Daoy (cell line): Measurements from ENCODE around the gene DDR1. TPM values are rescaled to one million over a fixed set of nuclear protein-coding genes. Genes with fewer than 3 reads are reported as not detected.
"Not testable (repeated sequence)": the region's sequence is repeated elsewhere in the genome, so short reads cannot be mapped to it uniquely, and the experiment has no call there.

Experiments
- DNase-seq: peaks from one replicate; pipeline ENCODE4 v3.0.0-alpha.2; 2015; ENCODE audit warnings: low read depth
- total RNA-seq: library from RNA; depleted of rRNA; stranded (reverse); fragments of >200 nt; shearing (Covaris generic); gene quantifications from 2 replicates; pipeline ENCODE4 v1.2.3, GENCODE V29; 2014; rRNA removed

The DDR1 gene
- 12.7 and 25.0 TPM in 2 replicates for total RNA-seq

DNA sequence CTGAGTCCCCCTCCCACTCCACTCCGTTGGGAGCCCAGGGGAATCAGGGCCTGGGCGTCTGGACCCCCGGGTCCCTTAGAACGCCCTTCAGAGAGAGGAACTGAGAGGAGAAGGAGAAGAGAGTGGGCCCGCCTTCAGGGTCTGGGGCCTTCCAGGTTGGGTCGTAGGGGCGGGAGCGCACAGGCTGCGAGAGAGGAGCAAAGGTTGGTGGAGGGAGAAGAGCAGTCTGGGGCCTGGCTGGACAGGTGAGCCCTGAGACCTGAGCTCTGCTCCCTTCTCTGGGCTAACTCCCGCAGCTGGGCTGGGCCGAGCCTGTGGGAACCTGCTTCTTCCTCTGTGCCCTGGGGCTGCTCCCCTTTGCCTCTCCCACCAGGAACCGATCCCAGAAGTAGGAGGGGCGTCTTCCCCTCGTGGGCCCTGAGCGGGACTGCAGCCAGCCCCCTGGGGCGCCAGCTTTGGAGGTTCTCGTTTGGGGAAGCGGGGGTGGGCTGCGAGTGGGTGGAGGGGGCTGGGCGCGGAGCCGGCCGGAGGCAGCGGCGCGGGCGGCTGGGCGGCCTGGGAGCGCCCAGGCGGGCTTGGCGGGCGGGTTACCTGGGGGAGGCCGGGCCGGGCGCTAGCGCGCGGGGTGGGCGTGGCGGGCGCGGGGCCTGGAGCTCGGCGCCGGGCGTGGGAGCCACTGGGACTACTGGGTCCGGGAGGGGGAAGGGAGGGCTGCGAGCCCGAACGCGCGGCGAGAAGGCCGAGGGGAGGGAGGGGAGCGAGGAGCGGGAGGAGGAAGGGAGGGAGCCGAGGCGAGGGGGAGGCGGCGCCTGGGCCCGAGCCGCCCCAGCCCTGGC is at the start of gene DDR1:
Gene DDR1 (plus strand): TSS at position 835 of the 836 bp plus-strand sequence. CDS start 4,211 bp downstream, outside the sequence.
- DNase-seq = peak; percentile 70

DNA sequence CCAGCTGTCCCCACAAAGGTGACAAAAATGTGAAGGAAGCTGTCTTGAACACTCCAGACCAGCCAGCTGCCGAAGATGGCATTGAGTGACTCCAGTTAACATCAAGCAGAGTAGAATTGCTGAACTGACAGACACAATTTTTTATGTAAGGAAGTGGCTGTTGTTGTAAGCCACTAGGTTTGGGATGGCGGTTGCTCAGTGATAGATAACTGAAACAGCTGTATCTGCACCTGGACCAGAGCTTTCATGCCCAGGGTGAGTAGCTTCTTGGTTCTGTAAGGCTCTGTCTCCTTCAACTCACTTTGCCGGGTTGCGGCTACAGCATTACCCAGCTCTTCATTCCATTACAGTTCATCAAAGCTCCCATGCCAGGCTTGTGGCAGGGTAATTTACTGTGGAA is 49.7 kb upstream of the DDR1 start:
- DNase-seq = no peak

DNA sequence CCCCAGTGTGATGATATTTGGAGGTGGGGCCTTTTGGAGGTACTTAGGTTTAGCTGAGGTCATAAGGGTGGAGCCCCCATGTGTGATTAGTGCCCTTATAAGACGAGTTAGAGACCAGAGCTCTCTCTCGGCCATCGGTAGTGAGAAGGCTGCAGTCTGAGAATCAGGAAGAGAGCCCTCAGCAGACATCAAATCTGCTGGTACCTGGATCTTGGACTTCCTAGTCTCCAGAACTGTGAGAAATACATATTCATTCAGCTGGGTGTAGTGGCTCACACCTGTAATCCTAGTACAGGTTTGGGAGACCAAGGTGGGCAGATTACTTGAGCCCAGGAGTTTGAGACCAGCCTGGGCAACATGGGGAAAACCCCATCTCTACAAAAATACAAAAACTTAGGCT is 48.7 kb upstream of the DDR1 start:
- DNase-seq = no peak

DNA sequence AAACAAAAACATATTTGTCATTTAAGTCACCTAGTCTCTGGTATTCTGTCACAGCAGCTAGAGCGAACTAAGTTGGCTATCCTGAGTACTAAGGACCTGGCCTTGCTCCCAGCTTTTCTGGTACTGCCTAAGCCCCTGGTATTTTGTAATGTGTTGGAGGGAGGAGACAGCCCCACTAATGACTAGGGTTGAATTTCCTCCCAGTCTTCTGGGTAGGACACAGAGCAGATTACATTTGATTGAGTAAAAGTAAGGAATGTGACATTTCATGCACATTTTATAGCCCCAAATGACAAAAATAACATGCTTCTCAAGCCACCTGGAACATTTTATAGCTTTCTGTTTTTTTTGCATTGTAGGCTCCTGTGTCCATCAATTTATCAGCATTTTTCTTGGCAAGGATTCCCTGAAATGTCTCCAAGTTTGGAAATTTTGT is 47.9 kb upstream of the DDR1 start:
- DNase-seq = peak; percentile 39

DNA sequence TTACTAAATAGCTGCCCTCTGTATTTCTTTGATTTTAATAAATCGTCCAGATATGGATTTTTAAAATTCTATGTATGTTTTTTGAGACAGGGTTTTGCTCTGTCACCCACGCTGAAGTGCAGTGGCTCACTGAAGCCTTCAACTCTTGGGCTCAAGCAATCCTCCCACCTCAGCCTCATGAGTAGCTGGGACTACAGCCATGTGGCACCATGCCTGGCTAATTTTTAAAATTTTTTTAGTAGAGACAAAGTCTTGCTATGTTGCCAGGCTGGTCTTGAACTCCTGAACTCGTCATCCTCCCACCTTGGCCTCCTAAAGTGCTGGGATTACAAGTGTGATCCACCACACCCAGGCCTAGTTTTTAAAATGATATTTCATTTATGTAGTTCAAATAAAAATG is 47.4 kb upstream of the DDR1 start:
- DNase-seq = no peak

DNA sequence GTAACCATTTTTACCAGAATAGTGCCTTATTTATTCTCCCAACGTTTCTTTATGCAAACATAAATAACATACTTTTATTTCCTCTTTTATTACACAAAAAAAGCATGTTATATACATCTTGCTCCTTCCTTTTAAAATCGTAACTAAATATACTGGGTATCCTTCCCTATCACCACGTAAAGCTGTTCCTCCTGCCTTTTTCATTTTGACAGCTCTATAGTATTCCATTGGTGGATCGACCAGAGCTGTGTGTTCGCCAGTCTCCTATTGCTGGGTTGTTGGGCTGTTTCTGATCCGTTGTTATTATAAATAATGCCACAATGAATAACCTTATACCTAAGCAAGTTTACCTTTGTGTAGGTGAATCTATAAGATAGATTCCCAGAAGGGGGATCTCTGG is 46.9 kb upstream of the DDR1 start:
- DNase-seq = no peak

DNA sequence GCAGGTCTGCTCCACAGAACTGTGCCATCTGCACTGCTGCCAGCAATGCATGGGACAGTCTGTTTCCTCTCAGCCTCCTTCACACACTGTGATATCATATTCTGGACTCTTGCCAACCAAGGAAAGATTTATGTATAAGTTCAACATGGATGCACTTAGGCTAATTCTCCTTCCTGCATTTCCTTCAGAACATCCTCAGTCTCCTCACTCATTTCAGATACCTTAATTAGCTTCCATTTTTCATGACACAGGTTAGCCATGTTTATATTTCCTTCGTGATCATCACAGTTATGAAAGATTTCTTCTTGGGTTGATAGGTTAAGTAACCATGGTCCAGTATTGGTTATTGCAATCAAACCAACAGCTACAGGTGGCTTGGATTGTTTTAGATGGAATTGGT is 46.4 kb upstream of the DDR1 start:
- DNase-seq = peak; percentile 47

DNA sequence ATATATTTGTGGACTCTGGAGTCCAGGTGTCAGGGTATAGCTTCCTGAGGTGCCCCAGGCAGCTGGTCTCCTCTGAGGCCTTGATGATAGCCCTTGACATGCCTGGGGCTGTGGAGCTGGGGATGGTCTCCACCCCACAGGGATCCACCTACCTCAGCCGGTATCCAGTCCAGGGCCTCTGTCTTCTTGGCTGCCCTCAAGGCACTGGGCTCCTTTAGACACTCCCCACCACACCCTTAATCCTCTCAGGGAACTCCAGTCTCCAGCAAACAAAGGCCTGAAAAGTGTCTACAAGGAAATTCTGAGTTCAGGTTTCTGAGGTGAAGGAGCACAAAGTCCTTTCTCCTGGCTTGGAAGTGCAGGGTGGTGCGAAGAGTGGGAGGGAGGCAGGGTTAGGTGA is 44.6 kb upstream of the DDR1 start:
- DNase-seq = no peak

DNA sequence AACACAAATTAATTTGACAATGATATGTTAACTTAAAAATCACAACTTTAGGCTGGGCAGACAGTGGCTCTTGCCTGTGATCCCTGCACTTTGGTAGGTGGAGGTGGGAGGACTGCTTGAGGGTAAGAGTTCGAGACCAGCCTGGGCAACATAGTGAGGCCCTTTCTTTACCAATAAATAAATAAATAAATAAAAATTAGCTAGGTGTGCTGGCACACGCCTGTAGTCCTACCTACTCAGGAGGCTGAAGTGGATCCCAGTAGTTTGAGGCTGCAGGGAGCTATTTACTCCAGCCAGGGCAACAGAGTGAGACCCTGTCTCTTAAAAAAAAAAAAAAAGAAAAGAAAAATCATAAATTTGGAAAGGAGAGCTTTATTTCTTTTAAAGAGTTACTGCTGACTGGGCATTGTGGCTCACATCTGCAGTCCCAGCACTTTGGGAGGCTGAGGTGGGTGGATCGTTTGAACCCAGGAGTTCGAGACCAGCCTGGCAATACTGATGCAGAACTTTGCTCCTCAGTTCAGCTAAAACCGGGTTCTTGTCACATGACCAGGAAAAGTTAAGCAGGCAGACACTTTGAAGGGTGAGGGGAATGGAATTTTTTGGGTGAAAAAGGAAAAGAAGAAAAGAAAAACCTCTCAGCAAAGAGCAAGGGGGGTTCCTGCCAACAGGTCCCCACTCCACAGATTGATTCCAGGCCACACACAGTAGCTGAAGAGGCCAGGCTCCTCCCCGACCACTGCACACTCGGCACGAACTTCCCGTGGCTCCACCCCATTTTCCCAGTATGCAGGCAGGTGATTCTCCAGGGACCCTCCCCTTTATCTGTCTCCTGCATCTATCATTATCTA is 44.0 kb upstream of the DDR1 start:
- no peak for DNase-seq

DNA sequence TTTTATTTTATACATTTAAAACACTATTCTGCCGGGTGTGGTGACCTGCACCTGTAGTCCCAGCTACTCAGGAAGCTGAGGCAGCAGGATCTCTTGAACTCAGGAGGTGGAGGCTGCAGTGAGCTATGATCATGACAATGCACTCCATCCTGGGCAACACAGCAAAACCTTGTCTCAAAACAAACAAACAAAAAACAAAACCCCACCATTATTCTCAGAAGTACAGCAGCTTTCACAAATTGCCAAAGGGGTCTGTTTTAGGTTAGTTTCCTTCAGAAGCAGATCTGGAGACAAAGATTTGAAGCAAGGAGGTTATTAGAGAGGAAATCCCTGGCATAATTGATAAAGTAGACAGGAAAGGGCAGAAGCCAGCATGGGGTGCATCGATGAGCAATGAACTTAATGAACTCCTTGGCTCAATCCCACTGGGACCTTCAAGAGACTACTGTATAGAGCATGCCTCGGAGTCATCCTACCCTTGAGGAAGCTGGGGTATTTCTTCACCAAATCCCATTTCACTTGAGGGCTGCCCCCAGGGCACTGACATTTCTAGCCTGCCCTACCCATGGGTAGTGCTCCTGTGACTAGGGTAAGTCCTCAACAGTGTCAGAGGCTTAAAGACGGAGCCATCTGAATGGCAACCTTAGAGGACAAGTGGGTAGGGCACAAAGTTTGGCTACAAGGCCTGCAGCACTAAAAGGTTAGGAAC is 43.2 kb upstream of the DDR1 start:
- no peak for DNase-seq

DNA sequence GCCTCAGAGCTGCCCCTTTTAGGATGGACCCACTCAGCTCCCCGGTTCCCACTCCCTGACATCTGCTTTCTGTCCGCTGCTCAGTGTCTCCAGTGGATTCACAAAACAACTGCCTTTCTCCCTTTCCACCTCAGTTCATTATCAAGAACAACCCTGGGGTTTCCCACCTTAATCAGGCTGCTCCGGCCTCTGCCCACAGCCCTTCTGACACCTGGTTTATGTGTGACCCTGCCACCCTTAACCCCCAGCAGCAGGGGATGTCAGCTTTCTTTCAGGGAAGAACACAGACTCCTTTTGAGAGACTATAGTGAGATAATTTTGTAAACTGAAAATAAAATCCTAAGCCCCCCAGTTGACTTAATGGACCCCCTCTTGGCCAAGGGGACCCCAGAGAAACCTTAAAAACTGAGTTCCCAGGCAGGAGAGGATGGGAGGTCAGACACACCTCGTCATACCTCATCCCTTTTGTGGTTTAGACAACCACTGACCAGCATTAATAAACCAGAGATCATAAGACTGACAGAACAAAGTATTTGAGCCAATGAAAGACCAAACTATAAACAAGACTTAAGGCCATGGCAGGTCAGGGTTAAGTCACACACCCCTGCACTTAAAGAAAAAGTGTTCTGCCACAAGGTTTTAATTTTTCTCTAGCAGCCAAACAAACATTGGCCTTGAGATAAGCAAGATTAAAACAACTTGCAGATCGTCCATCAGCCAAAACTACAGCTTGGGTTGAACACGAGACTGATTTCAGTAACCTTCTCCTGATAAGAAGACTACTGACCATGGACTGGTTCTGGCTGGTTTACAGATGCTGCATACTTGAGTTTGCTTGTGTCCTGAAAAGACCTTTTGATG is 42.4 kb upstream of the DDR1 start:
- no peak for DNase-seq

DNA sequence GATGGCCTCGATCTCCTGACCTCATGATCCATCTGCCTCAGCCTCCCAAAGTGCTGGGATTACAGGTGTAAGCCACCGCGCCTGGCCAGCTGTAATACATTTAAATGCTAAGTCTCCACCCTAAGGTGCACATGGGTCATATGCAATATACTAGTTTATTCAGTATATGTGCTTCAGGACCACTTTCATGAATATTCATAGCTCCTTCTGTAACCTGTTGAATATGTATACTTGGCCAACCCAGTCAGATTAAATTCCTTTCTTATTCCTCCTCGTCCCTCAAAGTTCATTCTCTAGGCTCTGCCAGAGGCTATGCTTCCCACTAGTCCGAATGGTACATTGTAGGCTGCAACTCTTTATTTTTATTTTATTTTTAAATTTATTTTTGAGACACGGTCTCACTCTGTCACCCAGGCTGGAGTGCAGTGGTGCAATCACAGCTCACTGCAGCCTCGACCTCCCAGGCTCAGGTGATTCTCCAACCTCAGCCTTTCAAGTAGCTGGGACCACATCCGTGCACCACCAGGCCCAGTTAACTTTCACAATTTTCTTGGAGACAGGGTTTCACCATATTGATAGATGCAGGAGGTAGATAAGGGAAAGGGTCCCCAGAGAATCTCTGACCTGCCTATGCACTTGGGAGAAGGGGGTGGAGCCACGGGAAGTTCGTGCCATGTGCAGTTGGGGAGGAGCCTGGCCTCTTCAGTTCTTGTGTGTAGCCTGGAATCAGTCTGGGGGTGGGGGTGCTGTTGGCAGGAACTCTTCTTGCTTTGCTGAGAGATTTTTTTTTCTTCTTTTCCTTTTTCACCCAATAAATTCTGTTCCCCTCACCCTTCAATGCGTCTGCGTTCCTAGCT is 41.3 kb upstream of the DDR1 start:
- no peak for DNase-seq

DNA sequence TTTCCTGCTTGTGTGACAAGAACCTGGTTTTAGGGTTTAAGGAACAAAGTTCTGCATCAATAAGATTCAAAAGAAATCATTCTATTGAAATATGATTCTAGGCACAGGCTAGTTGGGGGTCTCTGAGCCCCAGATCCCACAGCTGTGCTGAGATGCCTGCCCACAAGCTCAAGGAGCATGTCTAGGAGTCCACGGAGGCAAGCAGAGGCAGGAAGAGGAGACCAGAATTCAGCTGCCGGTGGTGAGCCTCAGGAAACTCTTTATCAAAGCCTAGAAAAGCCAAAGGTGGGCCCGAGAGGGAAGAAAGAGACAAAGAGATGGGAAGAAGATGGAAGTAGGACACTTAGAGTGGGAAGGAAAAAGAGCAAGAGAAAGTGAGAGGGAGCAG is 40.7 kb upstream of the DDR1 start:
- DNase-seq = no peak

DNA sequence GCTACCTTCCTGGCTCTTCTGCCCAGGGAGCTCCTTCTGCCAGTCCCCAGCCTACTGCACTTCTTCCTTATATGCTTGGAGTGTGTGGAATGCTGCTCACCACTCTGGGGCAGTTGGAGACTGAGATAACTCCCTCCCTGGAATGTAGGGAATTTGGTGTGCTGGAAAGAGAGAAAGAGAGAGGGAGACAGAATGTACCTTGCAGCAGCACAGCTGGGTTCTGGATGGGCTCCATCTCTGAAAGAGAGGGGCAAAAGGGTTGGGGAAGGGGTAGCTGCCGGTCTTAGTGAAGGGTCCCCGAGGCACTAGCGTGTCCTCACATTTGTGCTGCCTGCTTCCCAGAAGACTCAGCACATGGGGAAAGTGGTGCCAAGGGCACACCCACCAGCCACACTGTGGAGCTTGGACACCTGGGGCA is 40.2 kb upstream of the DDR1 start:
- DNase-seq = peak; percentile 26

DNA sequence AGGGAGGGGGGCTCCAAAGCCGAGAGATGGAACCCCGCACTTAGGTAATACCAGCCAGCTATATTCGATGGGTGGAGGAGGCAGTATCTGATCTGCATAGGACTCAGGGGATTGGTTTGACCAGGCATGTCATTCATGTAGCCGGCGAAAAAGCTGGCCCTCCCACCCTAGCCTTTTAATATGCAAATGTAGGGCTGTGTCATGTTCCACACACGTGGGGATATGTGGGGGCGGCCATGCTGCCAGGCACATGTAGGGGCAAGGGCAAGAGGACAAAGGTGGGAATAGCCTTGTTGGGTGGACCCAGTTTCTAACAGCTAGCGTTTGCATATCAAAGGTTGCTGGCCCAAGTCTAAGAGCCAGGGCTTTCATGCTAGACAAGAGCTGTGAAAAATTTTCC is 39.1 kb upstream of the DDR1 start:
- no peak for DNase-seq

DNA sequence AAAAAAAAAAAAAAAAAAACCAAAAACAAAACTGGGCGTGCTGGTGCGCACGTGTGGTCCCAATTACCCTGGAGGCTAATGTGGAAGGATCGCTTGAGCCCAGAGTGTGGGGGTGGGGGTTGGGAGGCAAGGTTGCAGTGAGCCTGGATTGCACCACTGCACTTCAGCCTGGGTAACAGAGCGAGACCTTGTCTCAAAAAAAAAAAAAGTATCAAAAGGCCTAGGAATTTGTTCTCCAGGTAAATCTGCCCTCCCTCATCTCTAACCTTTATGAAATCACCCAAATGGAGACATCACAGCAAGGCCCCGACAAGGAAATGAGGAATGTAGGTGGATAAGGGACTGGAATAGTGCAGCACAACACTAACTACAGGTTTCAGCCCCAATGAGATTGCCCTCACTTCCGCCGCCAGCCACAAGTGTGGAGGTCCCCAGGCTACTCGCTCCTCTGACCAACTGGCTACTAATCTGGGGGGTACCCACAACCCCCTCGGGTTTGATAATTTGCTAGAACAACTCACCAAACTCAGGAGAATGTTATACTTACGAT is 36.8 kb upstream of the DDR1 start:
- DNase-seq = no peak

DNA sequence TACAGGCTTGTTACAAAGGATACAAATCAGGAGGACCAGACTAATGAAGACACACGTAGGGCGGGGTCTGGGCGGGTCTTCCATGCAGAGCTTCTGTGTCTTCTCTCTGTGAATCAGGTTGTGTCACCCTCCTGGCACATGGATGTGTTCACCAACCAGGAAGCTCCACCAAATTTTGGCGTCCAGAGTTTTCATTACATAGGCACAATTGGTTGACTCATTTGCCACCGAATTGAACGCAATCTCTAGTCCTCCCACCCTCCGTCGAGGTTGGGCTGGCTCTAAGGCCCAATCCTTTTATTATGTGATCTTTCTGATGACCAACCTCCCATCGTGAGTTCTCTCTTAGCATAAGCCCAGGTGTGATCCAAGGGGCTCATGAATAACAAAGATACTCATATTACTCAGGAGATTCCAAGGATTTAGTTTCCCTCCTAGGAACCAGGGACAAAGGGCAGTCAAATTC is 36.3 kb upstream of the DDR1 start:
- no peak for DNase-seq

DNA sequence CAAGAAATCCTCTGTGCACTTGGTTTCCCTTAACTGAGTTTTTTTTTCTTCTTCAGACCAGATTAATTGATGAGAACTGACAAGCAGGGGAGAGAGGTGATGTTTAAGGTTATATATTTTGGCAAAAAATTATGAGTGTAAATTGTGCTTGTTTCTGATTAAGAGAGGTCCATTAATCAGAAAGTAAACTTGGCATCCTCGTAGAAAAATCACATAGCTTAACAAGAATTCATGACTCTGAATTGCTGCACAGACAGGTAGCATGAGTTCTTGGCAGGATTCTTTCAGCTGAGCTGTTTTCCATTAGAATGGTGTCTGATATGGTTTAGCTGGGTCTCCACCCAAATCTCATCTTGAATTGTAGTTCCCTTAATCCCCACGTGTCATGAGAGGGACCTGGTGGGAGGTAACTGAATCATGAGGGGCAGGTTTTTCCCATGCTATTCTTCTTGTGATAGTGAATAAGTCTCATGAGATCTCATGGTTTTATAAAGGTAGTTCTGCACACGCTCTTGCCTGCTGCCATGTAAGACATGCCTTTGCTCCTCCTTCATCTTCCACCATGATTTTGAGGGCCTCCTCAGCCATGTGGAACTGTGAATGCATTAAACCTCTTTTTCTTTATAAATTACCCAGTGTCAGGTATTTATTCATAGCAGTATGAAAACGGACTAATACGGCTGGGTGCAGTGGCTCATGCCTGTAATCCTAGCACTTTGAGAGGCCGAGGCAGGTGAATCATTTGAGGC is 34.2 kb upstream of the DDR1 start:
- no peak for DNase-seq

DNA sequence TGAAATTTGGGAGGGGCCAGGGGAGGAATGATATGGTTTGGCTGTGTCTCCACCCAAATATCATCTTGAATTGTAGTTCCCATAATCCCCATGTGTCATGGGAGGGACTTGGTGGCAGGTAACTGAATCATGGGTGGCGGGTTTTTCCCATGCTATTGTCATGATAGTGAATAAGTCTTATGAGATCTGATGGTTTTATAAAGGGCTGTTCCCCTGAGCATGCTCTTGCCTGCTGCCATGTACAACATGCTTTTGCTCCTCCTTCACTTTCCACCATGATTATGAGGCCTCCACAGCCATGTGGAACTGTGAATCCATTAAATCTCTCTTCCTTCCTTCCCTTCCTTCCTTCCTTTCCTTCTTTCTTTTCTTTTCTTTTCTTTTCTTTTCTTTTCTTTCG is 31.9 kb upstream of the DDR1 start:
- DNase-seq = not testable (repeated sequence)
